Left cardiac atrium (tissue), 4 donors: ENCODE data around the gene ASIC2. TPM values are rescaled to one million over a fixed set of nuclear protein-coding genes. Genes with fewer than 3 reads are reported as not detected.
A peak's percentile ranks its signal among the peaks of the same experiment; 100 is the strongest.

ENCODE experiments used
- ATAC-seq, 2 donors: fragments of 200-7000 bp; cut with Tn5 transposase; one replicate each; pipeline ENCODE4 v1.9.1; 2020; ENCODE audit warnings: mild to moderate bottlenecking in 2 of 2, moderate library complexity in 2 of 2
- DNase-seq: peaks from one replicate; pipeline ENCODE4 v3.0.0-alpha.2; 2020
- intact Hi-C, 2 donors: fragments of 100-400 bp; cut with DNase I; formaldehyde crosslinking; loops; one replicate each; pipeline versions ENCODE4 v1.14.1 to v1.15.1; 2022 to 2023
- total RNA-seq, 2 donors: library from RNA; stranded (reverse); fragmentation: NEBNext Ultra II Directional; extraction: Animal tissue kit (Norgen Biotek cat#: 25700); gene quantifications; one replicate each; pipeline ENCODE4 v1.2.1, GENCODE V29; 2021
- donor health status: DM: no; HTN: yes; CAD: no.
- donor health status: DM: no; HTN: yes; CAD: no; lungs with severe emphysema.
- donor health status: DM: yes; HTN: yes; CAD: no.
- donor health status: Dilated cardiomyopathy.

Gene ASIC2
- total RNA-seq, 2 donors from 2014 or later = 0.08 TPM; not detected in 1

- DNase-seq (no peak), ATAC-seq (no peak)
- intact Hi-C loops = no loop called here
These were observed 236.5 kb downstream of the ASIC2 start for GRCh38 chr17:33056399-33057146.

GRCh38 chr17:33055746-33056145 is 237.3 kb downstream of the ASIC2 start:
- intact Hi-C loops = no loop called here
- ATAC-seq = no peak
- no peak for DNase-seq

GRCh38 chr17:33055171-33055611 is 237.9 kb downstream of the ASIC2 start:
- DNase-seq = no peak
- ATAC-seq = no peak
- intact Hi-C loops = no loop called here

- ATAC-seq (no peak), DNase-seq (no peak)
- intact Hi-C loops = no loop called here
These were observed 238.7 kb downstream of the ASIC2 start for GRCh38 chr17:33054412-33054811.

- DNase-seq (no peak), ATAC-seq (no peak)
- intact Hi-C loops = no loop called here
These were observed 239.4 kb downstream of the ASIC2 start for GRCh38 chr17:33053676-33054075.

GRCh38 chr17:33052856-33053255 is 240.2 kb downstream of the ASIC2 start:
- intact Hi-C loops = no loop called here
- no peak for DNase-seq
- ATAC-seq = no peak

- no peak for ATAC-seq
- intact Hi-C loops = no loop called here
- DNase-seq = no peak
These were observed 242.4 kb downstream of the ASIC2 start for GRCh38 chr17:33050611-33051140.

- ATAC-seq (peak in 1 of 2 donors; percentile 27), DNase-seq (peak; percentile 46)
- intact Hi-C loops = no loop called here
These were observed 243.2 kb downstream of the ASIC2 start for GRCh38 chr17:33049781-33050414.

- intact Hi-C loops = no loop called here
- no peak for ATAC-seq
These were observed 246.5 kb downstream of the ASIC2 start for GRCh38 chr17:33046361-33047255.

GRCh38 chr17:33045216-33045615 is 247.9 kb downstream of the ASIC2 start:
- DNase-seq = no peak
- intact Hi-C loops = no loop called here
- no peak for ATAC-seq

More at GRCh38 chr17:33046361-33047255, 246.5 kb downstream of the ASIC2 start:
- DNase-seq = no peak

- ATAC-seq (no peak), DNase-seq (no peak)
- intact Hi-C loops = no loop called here
These were observed 248.3 kb downstream of the ASIC2 start for GRCh38 chr17:33044771-33045170.

GRCh38 chr17:33040461-33040860 is 252.6 kb downstream of the ASIC2 start:
- intact Hi-C loops = no loop called here
- ATAC-seq (no peak), DNase-seq (no peak)

- intact Hi-C loops = loop anchor here in 1 of 2 donors (5.0 kb wide), 1 partner anchor 637 kb away; no protein-coding TSS in a partner anchor
- DNase-seq = no peak
These were observed 253.2 kb downstream of the ASIC2 start for GRCh38 chr17:33039874-33040273.

GRCh38 chr17:33038740-33039139 is 254.4 kb downstream of the ASIC2 start:
- DNase-seq = peak; percentile 55
- intact Hi-C loops = loop anchor here in 1 of 2 donors (5.0 kb wide), 1 partner anchor 639 kb away; no protein-coding TSS in a partner anchor
- ATAC-seq = peak; percentile 34 to 85

More at GRCh38 chr17:33039874-33040273, 253.2 kb downstream of the ASIC2 start:
- peak in 1 of 2 donors; percentile 81 for ATAC-seq

GRCh38 chr17:33033176-33033575 is 259.9 kb downstream of the ASIC2 start:
- no peak for ATAC-seq
- intact Hi-C loops = no loop called here
- DNase-seq = no peak

GRCh38 chr17:33028778-33029177 is 264.3 kb downstream of the ASIC2 start:
- DNase-seq (no peak), ATAC-seq (no peak)
- intact Hi-C loops = no loop called here

GRCh38 chr17:33028061-33028460 is 265.0 kb downstream of the ASIC2 start:
- intact Hi-C loops = no loop called here
- DNase-seq (no peak), ATAC-seq (no peak)

- ATAC-seq (no peak), DNase-seq (no peak)
- intact Hi-C loops = no loop called here
These were observed 268.2 kb downstream of the ASIC2 start for GRCh38 chr17:33024688-33025486.
